GM21529 (cell line): ENCODE measurements around the gene OOSP3.

Source experiments
- ATAC-seq: cut with Tn5 transposase; IDR thresholded peaks from one replicate; pipeline ENCODE4 v1.9.1; 2021; ENCODE audit not compliant: unreplicated experiment

The OOSP3 gene

DNA sequence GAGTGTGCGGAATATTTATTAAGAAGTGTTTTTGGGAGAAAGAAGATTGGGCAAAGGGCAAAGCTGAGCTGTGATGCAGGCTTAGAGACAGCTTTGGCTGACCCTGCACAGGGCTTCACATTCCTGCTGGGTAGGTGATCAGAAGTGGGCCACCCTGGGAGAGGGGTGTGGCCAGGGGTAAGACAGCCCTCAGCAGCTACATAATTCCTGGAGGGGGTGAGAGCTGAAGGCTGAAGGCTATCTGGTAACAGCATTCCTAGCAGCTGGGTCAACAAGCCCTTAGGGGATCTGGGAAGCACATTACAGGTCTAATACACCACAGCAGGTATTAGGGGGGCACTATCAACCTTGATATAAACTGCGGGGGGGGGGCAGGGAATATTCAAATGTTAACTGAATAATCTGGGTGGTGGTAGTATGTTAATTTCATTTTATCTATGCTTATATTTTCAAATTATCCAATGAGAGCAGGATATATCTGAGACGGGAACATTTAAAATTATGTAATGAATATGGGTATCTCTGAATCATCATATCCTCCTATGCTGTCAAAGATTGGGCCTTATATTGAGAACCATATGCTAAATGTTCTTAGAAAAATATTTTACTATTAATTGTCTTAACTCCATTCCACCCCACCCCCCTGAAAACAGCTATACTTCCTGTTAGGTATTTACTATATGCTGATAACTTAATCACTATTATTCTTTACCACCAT is 65.6 kb downstream of the OOSP3 start:
- no peak for ATAC-seq

DNA sequence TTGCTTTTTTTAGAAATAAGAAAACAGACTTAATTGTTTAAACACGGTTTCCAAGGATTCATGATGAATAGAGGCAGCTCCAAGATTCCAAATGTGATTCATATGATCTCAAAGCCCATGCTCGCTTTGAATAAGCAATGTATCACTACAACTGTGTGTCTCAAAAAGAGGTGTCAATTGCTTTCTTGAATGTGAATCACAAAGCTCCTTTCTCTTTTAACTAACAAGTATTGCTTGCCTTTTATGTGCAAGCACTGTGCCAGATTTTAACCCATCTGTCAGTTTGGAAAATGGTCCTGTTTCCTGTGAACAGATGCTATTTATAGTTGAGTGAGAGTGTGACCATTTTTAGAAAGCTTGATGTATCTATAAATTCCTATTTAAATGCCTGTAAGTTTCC is 66.1 kb downstream of the OOSP3 start:
- no peak for ATAC-seq
